HG03139 (cell line): Measurements from ENCODE around the gene JPH3.

Experiments used
- ATAC-seq: cut with Tn5 transposase; IDR thresholded peaks from one replicate; pipeline ENCODE4 v1.9.1; 2021; ENCODE audit not compliant: unreplicated experiment

The JPH3 gene

DNA sequence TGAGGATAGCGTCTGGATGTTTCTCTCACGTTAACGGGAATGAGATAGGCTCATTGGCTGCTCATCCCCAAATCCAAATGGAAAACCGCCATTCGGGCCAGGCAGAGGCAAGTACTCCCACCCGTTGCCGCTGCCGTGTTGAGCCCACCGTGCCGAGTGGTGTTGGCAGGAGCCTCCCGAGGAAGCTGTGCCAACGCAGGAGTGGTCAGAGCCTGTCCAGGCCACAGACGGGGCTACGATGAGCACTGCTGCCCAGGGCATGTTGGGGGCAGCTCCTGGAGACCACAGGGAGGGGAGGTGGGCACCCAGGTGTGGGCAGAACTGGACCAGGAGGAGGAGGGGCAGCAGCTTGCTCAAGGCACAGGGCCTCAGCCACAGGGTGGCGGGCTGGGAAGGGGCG is 91.5 kb downstream of the JPH3 start:
- ATAC-seq, result no peak

DNA sequence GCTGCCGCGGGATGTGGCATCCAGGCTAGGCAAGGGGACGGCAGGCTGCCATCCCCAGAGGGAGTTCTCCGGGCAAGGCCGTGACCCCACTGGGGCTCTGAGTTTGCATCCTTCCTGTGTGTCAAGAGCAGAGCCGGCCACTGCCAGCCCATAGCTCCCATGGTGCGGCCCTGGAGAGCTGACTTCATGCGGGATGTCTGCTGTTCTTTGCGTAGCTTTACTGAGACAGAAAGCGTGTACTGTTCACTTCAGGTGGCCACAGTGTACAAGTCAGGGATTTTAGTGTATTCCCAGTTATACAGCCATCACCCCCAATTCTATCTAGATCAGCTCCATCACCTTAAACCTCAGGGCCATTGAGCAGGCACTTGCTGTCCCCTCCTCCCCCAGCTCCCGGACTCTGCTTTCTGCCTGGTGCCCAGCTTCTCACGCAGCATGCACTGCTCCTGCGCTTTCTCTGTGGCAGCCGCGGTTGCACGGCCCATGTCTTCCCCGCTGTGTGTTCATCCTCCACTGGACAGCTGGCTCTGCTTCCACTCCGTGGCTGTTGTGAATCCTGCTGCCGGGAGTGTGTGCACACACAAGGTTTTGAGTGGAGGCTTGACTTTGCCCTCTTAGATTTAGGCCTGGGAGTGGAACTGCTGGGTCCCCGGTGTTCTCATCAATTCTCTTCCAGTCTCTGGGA is 92.3 kb downstream of the JPH3 start:
- ATAC-seq, result no peak

DNA sequence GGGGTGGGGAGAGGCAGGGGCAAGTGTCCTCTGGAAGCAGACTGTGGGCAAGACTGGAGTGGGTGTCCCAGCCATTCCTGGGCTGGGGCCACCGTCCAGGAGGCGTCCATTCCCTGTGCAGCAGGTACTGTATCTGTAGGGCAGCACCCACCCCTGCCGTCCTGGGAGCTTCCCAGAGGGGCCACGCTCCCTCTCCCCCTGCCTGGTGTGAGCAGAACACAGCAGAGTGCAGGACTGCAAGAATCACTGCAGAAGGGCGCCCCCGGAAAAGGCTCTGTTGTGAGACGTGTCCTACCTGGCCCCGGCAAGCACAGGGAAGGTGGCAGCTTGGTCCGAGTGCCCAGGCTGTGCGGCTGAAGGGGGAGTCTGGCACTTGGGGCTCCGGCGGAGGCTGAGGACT is 93.2 kb downstream of the JPH3 start:
- ATAC-seq, result no peak

DNA sequence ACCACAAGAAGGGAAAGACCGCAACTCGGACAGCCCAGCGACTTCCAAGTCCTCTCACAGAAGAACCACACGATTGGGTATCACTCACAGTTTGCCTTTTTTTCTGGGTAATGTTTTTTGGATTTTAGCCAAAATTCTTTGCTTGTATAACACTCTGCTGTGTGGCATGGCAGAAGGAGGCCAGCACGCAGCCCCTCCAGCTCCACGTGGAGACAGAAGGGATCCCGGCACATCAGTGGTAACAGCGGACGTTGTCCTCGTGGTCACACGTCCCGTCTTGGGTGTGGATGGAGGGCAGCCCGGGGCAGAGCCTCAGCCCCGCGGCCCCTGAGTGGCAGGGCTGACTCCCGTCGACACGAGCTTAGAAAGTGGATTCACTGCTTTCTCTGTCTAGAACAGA is 94.4 kb downstream of the JPH3 start:
- no peak for ATAC-seq

DNA sequence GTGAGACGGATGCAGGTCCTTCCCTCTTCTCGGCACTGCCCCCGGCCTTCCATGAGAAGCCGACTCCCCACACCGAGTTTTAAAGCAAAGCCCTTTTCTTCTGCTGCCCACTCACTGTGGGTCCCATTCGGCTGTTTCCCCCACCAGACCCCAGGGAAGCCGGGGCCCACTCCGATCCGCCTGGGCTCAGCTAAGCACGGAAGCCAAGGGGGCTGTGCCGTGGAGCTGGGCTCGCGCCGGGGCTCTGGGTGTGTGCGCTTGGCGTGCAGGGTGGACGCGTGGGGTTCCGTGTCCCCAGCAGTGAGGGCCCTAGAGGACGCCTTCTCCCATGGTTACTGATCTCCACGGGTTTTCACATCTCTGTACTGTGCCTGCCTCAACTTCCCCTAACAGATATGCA is 94.9 kb downstream of the JPH3 start:
- no peak for ATAC-seq

DNA sequence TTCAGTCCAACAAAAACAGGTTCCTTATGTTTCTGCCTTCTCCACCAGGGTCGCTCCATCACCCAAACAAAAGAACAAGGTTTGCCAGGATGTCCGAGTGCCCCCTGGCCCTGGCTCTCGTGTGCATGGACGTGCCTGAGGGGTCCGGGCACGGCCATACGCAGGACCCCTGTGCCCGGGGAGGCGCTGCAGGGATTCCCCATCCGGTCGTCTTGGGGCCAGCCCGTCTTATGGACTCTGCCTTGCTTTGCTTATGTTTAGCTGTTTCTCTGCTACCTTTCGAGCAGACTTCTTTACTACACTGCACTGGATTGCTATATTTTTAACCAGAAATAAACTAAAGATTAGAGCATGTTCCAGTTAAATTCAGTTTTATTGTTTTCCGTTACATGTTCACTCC is 95.5 kb downstream of the JPH3 start:
- no peak for ATAC-seq

DNA sequence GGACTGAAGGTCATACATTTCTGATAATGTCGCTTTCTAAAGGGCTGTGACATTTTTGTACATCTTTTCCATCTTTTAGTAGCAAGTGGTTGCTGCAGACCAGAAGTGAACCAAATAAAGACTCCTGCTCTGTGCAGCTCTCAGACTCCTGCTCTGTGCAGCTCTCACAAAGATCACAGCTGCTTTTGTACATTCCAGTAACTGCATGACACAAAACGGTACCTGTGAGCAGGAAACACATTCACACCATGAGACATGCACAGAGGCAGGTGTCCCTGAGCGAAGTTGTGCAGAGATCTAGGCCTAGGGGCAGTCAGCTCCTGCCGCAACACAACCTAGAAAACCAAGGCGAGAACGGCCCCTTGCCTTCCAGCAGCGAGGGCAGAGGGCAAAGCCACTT is 95.9 kb downstream of the JPH3 start:
- no peak for ATAC-seq

DNA sequence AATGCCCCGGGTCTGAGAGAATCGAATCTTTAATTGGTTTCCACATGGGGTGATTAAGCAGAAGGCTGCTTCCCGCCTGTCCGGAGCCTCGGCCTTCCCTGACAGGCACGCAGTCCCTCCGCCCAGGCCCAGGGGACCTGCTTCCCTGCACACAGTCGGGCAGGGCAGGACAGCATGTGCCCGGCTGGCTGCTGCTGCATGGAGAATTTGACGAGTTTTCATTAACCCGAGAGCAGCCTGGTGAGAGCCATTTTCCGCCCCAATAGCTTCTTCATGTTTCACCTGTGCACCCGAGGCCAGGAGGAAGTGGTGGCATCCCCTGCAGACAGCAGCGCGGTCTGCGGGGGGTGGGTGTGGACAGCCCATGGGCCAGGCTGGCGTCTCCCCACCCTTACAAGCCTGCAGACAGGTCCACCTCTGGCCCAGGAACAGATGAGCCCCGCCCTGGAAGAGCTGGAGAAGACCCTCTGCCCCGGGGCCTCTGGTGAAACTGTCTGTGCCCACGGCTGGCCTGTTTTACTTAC is 96.4 kb downstream of the JPH3 start:
- no peak for ATAC-seq

DNA sequence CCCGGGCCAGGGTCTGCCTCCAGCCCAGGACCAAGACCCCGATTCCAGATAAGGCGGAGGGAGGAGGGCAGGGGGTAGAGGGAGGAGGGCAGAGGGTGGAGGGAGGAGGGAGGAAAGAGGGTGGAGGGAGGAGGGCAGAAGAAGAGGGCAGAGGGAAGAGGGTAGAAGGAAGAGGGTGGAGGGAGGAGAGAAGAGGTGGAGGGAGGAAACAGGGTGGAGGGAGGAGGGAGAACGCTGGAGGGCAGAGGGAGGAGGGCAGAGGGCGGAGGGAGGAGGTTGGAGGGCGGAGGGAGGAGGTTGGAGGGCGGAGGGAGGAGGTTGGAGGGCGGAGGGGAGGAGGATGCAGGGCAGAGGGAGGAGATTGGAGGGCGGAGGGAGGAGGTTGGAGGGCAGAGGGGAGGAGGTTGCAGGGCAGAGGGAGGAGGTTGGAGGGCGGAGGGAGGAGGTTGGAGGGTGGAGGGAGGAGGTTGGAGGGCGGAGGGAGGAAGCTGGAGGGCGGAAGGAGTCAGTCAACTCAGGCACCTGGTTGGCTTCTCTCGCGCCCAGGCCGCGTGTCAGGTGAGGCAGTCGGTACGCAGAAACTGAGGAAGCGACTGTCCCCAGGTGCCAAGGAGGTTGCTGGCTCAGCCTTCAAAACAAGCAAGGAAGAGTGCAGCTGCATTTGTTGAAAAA is 98.2 kb downstream of the JPH3 start:
- no peak for ATAC-seq

DNA sequence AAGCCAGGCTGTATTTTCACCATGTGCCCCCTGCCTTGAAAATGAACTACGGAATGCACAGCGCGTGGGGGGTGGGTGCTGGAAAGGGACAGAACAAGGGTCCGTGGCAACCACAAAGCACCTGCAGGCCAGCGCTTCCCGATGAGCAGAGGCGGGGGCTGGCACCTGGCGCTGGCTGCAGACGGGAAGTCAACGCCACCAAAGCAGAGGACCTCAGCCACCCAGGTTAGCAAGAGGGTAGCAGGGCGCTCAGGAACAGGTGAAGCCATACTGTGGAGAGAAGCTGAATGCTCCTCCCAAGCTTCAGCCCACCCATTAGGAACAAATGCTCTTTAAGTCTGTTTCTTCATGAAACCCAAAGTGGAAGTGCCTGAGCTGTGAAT is 98.8 kb downstream of the JPH3 start:
- ATAC-seq, result no peak

DNA sequence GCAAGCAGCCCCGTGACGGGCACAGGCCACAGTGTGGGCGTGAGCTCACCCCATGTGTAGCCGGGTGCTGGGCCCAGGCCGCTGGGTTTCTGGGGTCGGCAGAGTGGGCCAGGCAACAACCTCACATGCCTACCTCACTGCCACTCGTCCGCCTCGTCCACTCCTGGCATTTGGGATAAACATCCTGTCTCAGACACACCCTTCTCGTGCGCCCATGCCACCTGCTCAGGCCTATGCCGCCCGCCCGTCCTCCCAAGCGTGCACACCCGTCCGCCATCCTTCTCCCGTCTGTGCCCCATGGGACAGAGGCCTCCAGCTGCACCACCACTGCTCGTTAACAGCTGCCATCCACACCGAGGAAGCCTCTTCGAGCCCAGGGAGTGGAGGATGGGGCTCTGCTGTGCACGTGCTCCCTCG is 99.2 kb downstream of the JPH3 start:
- no peak for ATAC-seq

DNA sequence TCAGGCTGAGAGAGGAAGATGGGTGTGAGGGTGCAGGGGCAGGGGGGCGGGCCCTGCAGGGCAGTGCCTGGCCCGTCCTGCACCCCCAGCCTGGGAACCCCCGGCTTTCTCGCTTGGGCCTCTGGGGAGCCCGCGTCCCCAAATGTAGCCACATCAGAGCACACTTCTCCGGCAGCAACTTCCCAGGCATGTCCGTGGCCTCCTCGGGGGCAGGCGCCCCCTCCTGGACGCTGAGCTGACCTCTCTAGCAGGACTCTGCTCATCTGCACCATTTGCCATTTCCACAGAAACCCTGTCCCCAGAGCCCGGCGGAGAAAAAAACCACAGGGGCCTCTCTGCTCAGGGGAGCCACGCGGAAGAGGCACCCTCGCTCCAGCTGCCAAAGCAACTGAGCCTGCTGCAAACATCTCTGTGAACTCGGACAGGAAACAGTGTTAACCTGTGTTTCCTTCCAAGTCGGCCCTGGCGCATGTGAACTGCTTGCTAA is 100.1 kb downstream of the JPH3 start:
- ATAC-seq, result peak; percentile 56

DNA sequence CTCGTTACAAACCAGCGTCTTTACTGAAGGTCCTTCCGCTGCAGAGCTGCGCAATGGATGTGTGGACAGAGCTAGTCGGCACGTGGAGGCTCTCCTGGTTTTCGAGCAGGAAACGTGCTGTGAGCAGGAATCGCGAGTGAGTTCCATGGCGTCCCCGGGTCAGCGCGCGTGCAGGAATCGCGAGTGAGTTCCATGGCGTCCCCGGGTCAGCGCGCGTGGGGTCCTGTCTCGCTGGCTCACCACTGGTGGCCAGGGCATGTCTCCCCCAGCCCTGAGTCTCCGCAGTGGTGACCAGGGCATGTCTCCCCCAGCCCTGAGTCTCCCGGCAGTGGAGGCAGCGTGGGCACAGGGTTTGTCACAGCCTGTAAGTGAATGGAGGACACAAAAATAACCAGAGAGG is 100.8 kb downstream of the JPH3 start:
- ATAC-seq, result no peak

DNA sequence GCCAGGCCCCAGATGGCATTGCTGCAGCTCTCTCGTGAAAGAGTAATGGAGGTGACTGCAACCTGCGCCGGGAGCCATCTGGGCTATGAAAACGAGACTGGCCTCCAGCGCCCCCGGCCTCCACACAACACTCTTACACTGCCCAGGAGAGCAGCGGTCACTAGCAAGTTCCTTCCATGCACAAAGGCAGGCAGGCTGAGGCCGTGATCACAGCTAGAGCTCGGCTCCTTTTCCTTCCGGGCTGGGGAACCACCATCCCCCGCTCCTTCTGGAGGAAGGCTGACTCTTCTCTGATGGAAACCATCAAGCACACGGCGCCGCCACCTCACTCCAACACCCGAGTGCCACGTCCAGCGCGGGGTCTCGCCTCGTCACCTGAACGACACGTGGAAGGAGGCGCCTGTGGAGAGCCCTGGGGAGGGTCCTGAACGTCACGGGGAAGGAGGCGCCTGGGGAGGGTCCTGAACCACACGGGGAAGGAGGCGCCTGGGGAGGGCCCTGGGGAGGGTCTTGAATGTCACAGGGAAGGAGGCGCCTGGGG is 101.6 kb downstream of the JPH3 start:
- no peak for ATAC-seq

DNA sequence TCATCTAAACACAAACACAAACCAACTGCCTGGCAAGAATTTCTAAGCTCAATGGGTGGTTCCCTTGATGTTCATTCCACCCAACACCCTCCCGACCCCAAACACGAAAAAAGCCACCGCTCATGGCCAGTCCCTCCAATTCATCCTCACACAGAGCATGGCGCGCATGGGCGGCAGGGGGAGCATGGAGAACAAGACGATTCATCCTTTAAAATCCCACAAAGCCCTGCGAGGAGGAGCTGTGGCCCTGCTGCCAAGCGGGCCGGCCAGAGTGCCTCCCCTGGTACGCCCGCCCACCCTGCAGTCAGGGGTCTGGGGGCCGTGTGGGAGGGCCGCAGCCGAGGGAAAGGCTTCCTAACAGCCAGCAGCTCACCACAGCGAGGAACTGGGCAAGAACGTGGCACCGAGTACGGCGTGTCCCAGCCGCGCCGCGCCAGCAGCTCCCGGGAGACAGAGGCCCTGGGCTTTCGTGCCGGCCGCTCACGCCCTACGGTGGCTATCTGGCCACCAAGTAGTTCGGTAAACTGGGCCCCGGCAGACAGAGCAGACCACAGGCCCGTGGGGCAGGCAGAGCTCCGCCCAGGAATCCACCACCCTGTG is 102.5 kb downstream of the JPH3 start:
- no peak for ATAC-seq

DNA sequence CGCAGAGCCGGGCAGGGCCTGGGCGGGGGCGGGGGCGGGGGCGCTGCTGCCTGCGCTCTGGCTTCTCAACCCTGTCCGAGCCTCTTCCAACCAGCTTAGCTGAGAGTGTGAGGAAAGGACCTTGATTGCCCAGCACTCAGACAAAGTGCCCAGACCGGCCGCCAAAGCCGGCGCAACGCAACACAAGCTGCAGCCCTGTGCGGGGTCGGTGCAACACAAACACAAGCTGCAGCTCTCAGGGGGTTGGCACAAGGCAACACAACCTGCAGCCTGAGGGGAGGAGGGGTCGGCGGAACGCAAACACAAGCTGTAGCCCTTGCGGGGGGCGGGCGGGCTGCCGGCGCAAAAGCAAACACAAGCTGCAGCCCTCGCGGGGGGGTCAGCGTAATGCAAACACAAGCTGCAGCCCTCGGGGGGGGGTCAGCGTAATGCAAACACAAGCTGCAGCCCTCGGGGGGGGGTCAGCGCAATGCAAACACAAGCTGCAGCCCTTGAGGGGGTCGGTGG is 103.5 kb downstream of the JPH3 start:
- ATAC-seq, result no peak

DNA sequence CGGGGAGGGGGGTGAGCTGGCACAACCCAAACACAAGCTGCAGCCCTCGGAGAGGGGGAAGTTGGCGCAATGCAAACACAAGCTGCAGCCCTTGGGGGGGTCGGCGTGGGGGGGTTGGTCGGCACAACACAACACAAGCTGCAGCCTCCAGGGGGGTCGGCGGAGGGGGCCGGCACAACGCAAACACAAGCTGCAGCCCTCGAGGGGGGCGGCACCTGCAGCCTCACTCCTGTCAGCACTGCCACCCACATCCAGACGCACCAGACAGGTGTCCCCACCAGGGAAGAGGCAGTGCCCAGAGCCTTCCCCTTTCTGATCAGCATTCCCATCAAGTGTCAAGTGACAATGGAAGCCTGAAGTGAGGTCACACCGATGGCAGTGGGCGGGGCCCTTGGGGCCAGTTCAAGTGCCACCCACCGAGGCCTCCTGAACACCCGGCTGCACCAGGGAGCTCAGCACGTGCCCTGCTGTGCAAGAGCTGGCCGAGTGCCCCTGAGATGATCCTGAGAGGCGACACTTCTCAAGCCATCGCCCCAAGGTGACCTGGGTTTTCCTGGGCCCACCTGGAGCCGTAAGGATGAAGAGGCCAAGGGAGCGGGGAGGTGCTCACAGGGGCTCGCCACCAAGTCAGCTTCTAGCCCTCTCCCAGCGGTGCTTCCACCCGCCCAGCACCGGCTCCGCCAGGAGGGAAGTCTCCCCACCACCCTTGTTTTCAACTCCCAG is 104.1 kb downstream of the JPH3 start:
- ATAC-seq, result no peak

DNA sequence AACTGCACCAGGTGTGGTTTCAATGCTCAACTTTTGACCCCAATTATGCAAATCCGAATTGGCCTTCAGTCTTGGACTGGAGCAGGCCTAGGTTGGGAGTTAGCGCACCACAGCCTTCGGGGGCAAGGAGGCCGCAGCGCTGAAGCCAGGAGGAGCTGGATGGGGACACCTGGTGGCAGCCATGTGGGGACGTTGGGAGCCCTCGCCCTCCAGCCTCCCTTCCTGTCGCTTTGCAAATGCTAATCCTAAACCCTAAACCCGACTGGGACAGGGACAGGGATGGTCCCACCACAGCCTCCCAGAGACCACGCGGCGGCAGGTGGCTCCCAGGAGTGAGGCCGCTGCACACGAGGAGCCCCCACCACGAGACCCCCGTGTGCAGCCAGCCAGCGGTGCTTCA is 104.8 kb downstream of the JPH3 start:
- ATAC-seq, result no peak

DNA sequence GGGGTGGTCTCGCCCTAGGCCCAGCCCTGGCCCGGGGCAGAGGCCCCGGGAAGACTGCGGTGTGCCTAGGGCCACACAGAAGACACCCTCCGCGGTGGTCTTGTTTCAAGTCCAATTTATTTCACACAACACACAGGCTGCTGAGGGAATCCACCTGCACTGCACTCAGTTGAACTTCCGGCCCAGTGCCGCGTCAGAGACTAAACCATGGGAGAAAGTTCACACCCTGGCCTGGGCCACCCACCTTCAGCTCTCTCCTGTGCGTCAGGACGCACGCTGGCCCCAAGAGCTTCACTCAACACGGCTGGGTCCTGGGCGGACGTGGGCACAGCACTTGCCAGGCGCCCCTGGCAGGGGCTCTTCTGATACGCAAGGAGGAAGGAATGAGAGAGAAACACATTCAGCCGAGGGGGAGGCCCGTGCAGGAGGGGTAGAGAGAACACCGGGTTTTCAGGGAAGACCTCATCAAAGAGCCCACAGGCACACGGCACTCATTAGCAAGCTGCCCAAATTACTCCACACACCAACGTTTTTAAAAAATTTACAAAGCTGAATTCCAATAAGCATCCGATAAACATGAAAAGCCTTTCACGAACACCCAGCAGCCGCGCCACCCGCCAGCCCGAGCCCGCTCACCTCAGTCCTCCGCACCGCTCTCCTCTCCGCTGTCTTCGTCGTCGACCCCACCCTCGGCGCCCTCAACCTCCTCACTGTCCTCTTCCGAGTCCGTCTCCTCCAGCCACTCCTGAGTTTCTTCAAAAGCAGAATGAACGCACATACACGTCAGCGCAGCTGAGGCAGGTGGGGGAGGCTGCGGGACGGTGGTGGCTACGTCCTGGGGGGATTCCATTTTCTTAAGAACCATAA is 105.6 kb downstream of the JPH3 start:
- ATAC-seq, result no peak
